G401.6 (cell line): ENCODE results near the gene VASH1.

Experiments used
- FAIRE-seq: peaks from 2 replicates; lab custom pipeline; 2012; peaks lifted over from hg19 to GRCh38; lab: Jason Lieb, UNC

VASH1 gene

DNA sequence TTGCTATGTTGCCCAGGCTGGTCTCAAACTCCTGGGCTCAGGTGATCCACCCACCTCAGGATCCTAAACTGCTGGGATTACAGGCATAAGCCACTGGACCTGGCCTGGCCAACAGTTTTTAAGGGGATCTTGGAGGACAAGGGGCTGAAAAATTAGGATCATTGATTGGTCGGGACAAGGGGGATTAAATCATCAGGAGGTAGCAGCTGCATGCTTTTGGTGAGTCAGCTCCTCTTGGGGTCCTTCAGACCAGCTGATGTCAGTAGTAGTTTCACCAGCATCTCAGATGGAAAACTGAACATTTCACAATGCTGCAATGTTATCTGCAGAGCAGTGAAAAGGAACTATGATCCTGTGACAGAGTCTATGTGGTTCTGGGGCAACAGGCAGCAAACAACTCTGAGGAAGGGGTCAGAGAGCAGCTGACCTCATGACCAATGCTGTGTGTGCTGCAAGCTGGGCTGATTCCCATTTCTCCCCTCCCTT, 71.3 kb downstream of the VASH1 start:
- no peak for FAIRE-seq
